NOMO-1 treated with dmso at 0.1 percent for 144 hours (cell line): ENCODE results near the gene SYTL2.
"Not testable (repeated sequence)": the region's sequence is repeated elsewhere in the genome, so short reads cannot be mapped to it uniquely, and the experiment has no call there.

ENCODE experiments used
- DNase-seq: peaks from one replicate; lab custom pipeline; 2025; ENCODE audit not compliant: unreplicated experiment; lab: John Stamatoyannopoulos, UW

SYTL2 gene

DNA sequence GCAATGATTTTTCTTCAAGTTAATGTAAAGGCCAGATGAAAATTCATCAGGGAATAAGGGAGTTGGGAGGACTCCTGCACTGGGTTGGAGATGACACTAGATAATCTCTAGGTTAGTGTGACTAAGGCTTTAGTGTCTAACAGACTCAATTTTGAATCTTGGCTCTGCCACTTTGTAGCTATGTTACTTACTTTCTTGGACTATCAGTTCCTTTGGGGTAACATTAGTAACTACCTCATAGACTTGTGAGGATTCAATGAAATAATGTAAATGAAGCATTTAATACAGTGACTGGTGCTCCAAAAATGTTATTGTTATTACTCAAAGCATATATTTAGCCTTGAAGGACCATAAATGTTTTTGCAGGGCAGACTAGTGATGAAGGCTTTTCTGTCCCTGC lies 115.4 kb downstream of the SYTL2 start:
- DNase-seq: no peak

DNA sequence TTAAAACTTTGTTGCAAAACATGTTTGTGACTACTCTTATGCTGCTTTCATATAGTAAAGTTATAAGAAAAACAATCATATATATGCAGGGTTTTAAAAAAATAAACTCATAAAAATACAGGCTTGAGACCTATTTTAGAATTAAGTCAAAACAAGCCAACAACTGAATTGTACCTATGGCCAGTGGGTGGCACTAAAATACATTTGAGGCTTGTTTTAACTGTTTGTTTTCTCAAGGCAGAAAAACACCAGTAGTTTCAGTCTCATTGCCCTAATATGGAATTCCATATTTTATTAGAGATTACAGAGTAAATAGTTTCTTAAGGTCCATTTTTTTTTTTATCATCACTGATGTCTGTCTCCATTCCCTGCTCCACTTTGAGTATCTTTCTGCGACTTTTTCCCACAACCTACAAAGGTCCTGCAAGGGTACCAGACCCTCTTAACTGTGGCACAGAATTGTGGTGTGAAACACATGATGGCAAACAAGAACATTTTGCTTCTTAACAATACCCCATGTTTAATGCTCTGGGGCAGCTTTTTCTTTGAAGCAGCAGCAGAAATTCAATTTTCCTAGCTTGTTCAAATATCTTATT lies 116.5 kb downstream of the SYTL2 start:
- no peak for DNase-seq

DNA sequence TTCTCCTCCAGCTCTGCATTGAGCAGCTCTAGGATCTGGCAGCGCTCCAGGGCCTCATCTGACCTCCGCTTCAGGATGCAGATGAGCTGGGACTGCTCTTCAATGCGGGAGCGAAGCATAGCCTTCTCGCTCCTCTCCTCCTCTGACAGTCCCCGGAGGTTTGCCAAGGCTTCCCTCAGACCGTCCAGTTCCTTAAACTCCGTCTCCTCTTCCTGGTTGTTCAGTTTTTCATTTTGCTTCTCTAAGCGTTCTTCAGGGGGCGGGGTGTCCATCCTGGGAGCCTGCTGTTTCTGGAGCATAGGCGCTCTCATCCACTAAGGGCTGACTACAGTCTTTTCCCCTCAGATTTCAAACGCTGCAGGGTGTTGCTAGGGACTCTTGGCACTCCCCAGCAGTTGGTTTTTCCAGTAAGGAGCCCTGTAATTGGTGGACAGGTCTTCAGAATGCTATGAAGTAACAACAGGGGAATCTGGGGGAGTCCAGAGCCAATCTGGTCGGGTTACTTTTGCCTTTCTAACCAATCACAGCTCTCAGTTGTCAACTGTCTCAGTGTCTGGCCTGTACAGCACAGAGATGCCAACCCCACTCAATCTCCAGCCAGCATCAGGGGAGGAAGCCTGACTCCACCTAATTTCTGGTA lies 125.0 kb downstream of the SYTL2 start, which contains the start of gene CCDC89:
Gene CCDC89, minus strand, starts transcription at position 376 of the 640 bp plus-strand sequence. Its CDS starts 65 bp downstream, at position 311.
- DNase-seq: no peak

DNA sequence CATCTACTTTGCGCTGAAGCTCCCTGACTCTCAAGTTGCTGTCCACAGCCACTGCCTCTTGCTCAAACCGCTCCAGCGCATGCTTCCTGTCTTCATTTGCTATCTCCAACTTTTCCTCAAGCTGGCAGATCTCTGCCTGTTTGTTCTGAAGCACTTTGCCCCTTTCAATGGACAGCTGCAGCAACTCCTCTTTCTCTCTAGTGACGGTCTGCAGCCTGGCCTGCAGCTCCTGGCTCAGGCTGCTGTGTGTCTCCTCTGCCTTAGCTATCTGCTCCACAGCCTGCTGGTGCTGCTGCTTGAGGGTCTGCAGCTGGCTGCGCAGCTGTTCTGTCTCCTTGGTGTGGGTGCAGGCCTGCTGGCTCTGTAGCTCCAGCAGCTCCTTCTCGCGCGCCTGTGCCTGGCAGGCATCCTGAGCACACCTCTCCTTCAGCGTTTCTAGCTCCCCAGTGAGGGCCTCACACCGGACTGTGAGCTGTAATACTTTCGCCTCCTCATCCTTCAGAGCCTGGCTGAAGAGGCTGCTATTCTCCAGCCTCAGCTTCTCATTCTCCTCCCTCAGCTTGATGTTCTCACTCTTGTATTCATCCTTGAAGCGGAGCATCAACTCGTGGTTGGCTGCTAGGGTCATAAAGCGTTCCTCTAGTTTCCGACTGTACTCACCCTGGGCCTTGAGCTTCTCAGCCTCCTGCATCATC lies 125.7 kb downstream of the SYTL2 start:
- no peak for DNase-seq

DNA sequence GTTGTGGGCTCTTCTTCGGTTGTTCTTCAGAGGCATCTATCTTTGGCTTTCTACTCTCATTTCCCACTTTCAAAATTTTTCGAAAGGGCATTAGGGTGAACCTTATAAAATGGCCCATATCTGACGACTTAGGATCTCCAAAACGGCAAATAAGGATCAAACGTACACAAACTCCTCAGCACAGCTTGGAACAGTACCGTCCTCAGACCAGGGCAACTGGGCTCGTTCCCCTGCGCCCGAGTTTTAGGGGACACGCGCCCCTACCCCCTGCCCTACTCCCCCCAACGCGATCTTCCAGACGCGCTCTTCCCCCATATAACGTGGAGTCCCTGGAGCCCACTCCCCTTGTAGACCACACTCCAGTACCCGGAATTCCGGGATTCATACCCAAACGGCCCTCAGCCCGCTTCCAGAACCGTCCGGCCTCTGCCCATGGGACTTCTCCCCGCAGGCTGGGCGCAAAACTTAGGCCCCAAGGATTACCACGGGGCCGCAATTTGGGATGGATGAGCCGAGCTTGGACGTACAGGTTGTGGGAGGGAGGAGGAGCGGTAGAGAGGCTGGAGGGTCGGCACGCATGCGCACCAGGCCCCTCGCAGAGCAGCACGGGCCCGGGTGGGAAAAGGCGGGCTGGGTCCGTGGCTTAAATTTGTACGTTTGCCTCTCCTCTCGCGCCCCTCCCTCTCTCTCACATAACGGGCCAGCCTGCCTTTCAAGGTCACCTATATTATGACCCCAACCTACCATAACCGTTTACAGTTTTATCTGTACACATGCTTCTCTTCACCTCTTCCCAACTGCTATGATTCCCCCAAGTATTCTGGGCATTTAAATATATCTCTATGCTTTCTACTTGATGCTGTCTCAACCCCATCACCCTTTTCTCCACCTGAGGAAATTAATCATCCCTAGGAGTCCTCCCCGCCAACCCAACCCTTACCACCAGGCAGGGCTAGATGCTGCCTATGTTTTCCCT lies 128.3 kb downstream of the SYTL2 start:
- DNase-seq: no peak

DNA sequence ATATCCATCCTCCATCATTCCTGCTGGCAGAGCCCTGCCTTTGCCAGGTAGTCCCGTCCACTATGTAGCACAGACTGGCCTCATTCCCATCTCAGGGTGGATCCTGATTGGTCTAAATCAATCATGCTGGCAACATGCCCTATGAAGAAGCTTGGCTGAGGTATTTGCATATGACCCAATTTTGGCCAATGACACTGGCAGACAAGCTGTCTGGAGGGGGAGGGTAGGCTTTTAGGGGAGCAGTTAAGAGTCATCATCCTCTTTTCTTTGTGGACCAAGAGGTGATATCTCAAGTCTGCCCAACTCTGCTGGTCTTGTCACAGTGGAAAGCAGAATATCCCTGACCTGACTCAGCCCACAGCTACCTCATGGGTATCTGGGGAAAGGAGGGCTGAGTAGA lies 130.0 kb downstream of the SYTL2 start:
- no peak for DNase-seq

DNA sequence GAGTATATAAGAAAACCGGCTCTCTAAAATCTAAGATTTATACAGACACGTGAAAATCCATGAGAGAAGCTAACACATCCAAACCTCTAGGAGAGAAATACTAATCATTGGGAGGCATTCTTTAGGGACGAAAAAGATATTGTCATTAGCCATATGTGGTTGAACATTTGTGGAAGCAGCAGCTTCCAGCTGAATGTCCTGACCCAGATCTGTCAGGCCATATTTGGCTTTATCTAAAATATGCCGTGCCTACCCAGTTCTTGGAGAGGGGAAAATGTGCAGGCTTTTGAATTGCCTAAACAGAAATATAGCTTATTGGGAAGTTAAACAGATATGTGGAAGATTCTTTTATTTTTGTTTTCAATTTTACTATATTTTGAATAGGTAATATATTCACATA lies 131.4 kb downstream of the SYTL2 start:
- no peak for DNase-seq

DNA sequence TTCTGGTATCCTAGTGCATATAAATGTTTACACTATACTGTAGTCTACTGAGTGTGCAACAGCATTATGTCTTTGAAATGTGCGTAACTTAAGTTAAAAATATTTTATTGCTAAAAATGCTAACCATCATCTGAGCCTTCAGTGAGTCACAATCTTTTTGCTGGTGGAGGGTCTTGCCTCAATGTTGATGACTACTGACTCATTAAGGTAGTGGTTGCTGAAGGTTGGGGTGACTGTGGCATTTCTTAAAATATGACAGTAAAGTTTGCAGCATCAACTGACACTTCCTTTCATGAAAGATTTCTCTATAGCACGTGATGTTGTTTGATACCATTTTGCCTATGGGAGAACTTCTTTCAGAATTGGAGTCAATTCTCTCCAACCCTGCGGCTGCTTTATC lies 137.5 kb downstream of the SYTL2 start:
- no peak for DNase-seq

DNA sequence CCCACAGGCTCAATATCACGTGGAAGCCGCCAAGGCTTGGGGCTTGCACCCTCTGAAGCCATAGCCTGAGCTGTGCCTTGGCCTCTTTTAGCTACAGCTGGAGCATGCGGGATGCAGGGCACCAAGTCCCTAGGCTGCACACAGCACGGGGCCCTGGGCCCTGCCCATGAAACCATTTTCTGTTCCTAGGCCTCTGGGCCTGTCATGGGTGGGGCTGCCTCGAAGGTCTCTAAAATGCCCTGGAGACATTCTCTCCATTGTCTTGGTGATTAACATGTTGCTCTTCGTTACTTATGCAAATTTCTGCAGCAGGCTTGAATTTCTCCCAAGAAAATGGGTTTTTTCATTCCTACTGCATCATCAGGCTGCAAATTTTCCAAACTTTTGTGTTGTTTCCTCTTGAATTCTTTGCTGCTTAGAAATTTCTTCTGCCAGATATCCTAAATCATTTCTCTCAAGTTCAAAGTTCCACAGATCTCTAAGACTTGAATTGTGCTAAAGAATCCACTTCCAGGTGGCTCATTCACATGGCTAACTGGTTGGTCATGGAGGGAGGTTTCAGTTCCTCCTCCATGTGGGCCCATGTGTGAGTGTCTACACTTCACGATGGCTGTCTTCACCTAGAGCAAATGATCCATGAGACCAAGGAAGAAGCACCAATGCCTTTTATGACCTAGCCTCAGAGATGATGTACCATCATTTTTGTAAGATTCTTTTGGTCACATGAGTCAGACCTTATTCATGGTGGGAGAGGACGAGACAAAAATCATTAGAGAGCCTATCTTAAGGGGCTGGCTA lies 138.6 kb downstream of the SYTL2 start:
- no peak for DNase-seq

DNA sequence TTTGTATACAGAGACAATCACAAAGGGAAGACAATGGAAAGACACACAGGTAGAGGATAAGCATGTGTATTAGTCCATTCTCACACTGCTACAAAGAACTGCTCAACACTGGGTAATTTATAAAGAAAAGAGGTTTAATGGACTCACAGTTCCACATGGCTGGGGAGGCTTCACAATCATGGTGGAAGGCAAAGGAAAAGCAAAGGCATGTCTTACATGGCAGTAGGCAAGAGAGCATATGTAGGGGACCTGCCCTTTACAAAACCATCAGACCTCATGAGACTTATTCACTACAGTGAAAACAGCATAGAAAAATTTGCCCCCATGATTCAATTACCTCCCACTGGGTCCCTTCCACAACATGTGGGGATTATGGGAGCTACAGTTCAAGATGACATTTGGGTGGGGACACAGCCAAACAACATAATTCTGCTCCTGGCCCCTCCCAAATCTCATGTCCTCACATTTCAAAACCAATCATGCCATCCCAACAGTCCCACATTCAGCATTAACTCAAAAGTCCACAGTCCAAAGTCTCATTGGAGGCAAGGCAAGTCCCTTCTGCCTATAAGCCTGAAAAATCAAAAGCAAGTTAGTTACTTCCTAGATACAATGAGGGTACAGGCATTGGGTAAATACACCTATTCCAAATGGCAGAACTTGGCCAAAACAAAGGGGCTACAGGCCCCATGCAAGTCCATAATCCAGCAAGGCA lies 139.8 kb downstream of the SYTL2 start:
- DNase-seq: not testable (repeated sequence)

DNA sequence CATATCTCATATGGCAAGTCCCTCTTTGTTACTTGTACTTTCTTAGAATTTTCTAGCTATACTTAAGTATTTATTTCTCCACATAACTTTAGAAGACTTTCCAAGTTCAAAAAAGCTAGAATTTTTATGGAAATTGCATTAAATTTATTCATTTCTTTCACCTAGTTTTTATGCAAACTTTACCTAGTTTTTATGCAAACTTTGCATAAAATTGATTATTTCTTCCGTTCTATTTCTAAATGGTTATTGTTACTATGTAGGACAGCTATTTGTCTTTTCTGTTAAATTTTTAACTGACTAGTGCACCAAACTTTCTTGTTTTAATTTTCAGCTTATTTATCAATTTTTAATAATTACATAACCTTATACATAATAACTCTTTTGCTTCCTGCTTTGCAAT lies 142.8 kb downstream of the SYTL2 start:
- DNase-seq: no peak

DNA sequence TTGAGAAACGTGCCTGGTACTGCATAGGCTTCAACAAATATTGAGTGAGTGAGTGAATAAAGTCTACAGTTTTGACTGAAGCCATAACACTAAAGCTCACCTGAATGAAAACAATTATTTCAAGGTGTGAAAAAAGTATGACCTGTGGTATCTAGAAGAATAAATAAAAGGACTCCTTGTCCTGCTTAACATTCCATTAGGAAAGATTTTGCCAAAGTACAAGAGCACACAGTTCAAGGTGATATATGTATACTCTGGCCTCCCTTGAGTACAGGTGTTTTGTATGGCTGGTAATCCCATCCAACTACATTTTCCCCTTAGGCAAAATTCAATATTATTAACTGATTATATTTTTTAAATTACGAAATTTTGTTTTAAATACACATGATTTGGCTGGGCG lies 144.3 kb downstream of the SYTL2 start:
- no peak for DNase-seq

DNA sequence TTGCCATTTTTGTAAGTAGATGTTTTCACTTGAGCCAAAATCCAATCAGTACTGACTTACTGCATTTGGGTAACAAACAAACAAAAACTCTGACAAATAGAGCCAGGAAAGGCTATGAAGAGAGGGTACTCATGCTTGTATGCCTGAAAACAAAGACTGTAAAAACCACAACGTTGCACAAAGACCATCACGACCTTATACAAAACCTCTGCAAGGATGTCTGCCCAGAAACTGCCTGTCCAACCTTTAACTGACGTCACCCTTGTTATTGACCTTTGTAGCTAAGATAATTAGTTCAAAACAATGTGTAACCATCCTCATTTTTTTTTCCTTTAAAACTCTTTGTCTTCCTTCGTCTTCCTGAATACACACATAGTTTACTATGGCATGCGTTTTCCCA lies 145.2 kb downstream of the SYTL2 start:
- DNase-seq: no peak

DNA sequence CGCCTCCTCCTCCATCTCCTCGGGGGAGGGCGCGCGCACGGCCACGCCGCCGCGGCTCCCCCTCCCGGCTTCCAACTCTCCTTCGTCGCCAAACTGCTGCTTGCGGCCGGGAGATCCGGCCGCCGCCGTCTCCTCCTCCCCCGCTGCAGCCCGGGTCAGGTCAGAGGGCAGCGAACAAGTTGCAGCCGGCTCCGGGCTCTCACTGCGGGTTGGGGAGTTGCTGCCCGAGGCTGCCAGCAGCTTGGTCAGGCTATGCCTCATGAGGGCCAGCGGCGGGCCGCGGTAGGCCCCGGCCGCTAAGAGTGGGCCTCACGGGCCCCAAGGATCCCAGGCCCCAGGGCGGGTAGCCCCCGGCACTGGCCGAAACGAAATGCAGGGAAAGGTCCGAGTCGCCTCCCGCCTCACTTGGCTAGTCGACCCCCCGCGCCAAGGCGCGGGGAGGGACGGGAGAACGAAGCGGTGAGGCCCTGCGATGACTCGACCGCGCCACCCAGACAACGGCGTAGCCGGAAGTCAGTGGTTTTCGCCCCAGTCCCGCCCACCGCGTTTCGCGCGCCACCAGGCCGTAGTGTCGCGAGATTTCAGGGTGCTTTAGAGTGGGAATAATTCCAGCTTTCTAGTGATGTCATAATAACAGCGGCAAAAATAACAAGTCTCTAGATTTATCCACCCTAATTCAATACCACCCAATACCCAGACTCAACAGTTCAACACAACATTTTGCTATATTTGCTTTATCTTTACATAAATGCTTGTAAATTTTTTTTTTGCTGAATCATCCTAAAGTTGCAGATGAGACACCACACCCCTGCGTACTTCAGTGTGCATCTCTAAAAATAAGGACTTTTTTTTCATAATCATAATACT lies 146.1 kb downstream of the SYTL2 start, which contains the start of gene CREBZF:
Gene CREBZF, minus strand, starts transcription at position 515 of the 867 bp plus-strand sequence. Its CDS starts 254 bp downstream, at position 261.
- DNase-seq: peak; percentile 93

DNA sequence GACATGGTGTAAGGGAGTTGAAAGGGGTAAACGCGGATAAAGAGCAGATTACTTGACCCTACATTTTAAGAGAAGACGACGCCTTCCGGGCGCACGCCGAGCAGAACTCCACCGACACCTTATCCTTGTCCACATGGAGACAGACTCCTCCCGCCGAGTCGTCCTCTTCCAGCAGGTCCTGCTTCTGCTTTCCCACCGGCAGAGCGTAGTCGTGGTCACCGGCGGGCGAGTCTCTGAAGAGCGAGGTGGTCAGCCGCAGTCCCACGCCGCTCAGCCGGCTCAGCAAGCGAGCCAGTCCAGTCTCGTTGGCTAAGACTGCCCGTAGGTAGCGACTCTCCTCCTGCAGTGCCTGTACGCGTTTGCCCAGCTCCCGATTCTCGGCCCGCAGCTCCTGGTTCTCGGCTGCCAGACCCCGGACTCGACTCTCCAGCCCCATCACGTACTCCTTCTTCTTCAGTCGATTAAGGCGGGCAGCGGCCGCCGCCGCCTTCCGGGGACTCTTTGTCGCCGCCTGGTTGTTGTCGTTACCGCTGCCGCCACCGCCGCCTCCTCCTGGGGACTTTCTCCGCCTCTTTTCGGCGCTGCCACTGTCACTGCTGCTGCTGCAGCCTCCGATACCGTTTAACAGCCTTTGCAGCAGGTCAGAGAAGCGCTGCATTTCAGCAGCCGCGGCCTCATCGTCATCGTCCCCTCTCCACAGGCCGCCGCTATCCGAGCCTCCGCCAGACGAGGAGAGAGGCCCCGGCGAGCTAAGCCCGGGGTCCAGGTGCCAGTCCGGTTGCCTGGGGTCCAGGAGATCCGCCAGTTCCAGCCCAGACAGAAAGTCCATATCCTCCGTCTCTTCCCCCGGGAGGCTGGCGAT lies 147.0 kb downstream of the SYTL2 start:
- peak; percentile 65 for DNase-seq

DNA sequence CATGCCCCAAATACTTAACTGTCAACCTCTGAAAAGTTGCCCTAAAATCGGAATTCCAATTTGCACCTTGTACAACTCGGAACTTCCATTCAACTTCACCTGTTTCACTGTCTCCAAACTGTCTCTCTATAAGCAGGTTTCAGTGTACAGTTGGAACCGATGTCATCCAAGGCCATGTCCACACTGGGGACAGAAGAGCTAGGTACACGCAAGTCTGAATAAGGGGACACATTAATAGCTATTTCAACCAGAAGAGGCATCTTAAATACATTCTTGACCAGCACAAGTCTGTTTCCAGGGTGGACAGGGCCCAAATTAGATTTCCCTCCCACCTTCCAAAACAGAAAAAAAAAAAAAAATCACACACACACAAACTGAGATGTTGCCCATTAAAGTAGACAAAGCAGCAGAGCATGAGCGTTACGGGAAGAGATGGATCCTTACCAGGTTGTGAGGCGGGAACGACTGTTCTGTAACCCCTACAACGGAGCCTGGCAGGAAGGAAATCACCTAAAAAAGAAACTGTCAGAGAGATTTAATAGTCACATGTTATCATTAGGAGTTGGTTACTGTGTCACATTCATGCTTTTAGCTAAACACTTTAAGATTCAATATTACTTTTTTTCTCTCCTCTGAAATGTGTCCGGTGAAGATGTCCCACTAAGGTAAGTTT lies 147.7 kb downstream of the SYTL2 start:
- no peak for DNase-seq

DNA sequence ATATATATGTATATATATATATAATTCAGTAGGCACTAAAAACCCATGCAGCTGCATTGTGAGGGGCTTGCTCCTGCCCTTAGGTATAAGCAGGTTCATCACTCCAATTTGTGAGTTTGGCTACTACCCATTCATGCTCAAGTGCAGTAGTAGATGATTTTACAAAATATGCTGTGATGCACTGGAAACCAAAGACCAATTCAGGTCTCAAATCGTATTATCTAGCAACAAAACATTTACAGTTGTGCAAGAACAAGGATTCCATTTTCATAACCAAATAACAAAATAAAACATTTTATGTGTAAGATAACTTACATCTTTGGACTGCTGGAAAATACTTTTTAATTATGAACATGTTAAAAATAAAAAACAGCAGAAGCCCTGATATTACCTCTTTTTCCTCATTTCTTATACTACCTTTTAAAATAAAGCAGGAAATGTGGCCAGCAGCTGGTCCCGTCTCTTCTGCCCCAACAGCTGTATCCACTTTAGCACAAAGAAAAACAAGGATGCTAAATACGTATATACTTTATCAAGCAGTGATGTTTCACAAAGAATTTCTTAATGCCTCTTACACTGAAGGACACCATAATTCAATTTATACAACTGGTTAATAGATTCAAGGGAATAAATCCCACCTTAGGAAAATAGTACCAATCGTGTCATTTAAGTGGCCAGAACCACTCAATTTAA lies 148.8 kb downstream of the SYTL2 start:
- DNase-seq: no peak
